GM13976 (cell line): ENCODE measurements around the gene NEK7.

ENCODE experiments used
- DNase-seq: peaks from one replicate; pipeline ENCODE4 v3.0.0; 2012; ENCODE audit warnings: low spot score
- CTCF ChIP-seq: IDR thresholded peaks from 2 replicates; pipeline ENCODE4 v1.5.1; 2012; ENCODE audit warnings: borderline replicate concordance, mild to moderate bottlenecking; ENCODE audit not compliant: insufficient read depth; ENCODE audit errors: extremely low read depth, missing control alignments, control extremely low read depth
- in situ Hi-C: fragments of 300-500 bp; cut with MboI; formaldehyde crosslinking; loops from one replicate; pipeline ENCODE4 v1.12.0; 2022; ENCODE audit warnings: low sequenced_read_pairs, mixed read lengths, inconsistent platforms; ENCODE audit not compliant: unreplicated experiment

Gene NEK7

GRCh38 chr1:198156745-198157240 is at the start of gene NEK7:
Gene NEK7 (plus strand): TSS chr1:198156998. CDS start chr1:198232581, 75,583 bp downstream.
- TF ChIP-seq CTCF, result no peak
- in situ Hi-C loops, result loop anchor here (25.0 kb wide), 1 partner anchor 481 kb away; the partner anchor contains the start of gene PTPRC
- peak; percentile 83 for DNase-seq

GRCh38 chr1:198107091-198107501 is 49.7 kb upstream of the NEK7 start:
- no peak for TF ChIP-seq CTCF
- DNase-seq, result no peak
- in situ Hi-C loops, result no loop called here

GRCh38 chr1:198108636-198109370 is 48.0 kb upstream of the NEK7 start:
- DNase-seq, result no peak
- no peak for TF ChIP-seq CTCF
- in situ Hi-C loops, result no loop called here

- in situ Hi-C loops, result no loop called here
- TF ChIP-seq CTCF, result no peak
Observed at GRCh38 chr1:198109371-198109715, 47.5 kb upstream of the NEK7 start.

GRCh38 chr1:198113342-198113750 is 43.5 kb upstream of the NEK7 start:
- no peak for TF ChIP-seq CTCF
- DNase-seq, result no peak
- in situ Hi-C loops, result no loop called here

More at GRCh38 chr1:198109371-198109715, 47.5 kb upstream of the NEK7 start:
- no peak for DNase-seq

- TF ChIP-seq CTCF, result no peak
- DNase-seq, result no peak
- in situ Hi-C loops, result no loop called here
Observed at GRCh38 chr1:198116069-198116468, 40.7 kb upstream of the NEK7 start.
